Duodenal mucosa (tissue), 2 donors: ENCODE measurements around the gene MBOAT2.

ENCODE experiments used
- H3K27ac ChIP-seq: one replicate; pipeline ENCODE4 v1.7.0; 2013; ENCODE audit warnings: low read depth, low read length
- H3K27me3 ChIP-seq, 2 donors: one replicate each; pipeline ENCODE4 v1.7.0; 2013; ENCODE audit warnings: low read length in 2 of 2, control low read depth in 1 of 2; ENCODE audit not compliant: insufficient read depth in 2 of 2, control insufficient read depth in 1 of 2
- H3K36me3 ChIP-seq, 2 donors: one replicate each; pipeline ENCODE4 v1.7.0; 2013; ENCODE audit warnings: low read length in 2 of 2, control low read depth in 1 of 2; ENCODE audit not compliant: insufficient read depth in 2 of 2, control insufficient read depth in 1 of 2
- H3K4me1 ChIP-seq, 2 donors: one replicate each; pipeline ENCODE4 v1.7.0; 2013; ENCODE audit warnings: low read length in 2 of 2, control low read depth in 1 of 2; ENCODE audit not compliant: insufficient read depth in 2 of 2, control insufficient read depth in 1 of 2
- H3K4me3 ChIP-seq, 2 donors: one replicate each; pipeline ENCODE4 v1.7.0; 2013; ENCODE audit warnings: low read length in 2 of 2, low read depth in 1 of 2
- H3K9ac ChIP-seq, 2 donors: one replicate each; pipeline ENCODE4 v1.7.0; 2013; ENCODE audit warnings: low read length in 2 of 2, low read depth in 1 of 2
- H3K9me3 ChIP-seq, 2 donors: one replicate each; pipeline ENCODE4 v1.7.0; 2013; ENCODE audit warnings: low read length in 2 of 2, control low read depth in 1 of 2; ENCODE audit not compliant: control insufficient read depth in 1 of 2

MBOAT2 gene

DNA sequence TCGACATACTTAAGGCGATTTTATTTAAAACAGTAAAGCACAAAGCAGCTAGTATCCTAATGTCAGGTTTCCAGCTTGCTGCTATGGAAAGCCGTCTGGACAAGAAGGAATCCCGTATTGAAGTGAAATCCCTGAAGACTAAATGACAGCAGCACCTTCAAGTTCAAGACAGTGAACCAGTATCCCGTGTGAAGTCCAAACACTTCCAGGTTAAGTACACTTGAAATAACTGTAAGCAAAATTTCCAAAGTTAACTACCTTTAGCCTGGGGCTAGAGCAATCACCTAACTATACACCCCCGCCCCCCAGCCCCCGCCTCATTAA, 1.2 kb downstream of the MBOAT2 start:
- peaks cover 4 to 9% of the 10 kb centered on the region in 2 donors for H3K4me1 ChIP-seq
- no peak overlapping the region for H3K27ac ChIP-seq

DNA sequence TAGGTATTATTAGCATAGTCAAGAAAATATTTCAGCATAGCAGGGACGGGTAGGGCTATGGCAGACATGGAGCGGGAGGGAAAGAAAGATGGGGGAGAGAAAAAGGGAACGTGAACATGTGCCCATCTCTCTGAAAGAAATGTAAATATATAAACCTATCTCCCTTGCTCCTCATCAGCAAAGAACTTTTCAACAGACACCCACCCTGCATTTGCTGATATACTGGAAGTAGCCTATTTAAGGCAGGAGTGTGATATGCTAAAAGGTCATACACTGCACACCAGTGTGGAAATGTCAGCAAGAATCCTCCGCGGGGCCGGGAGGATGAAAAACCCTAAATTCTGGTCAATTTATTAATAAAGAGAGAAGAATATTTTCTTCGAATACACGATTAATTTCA, 1.7 kb downstream of the MBOAT2 start:
- Histone ChIP-seq H3K9me3 (no peaks in the 10 kb centered on the region), H3K4me3 (no peak overlapping the region), H3K27ac (no peak overlapping the region), H3K27me3 (peaks cover 0 to 9% of the 10 kb centered on the region in 2 donors), H3K36me3 (no peaks in the 10 kb centered on the region), H3K4me1 (peaks cover 4 to 9% of the 10 kb centered on the region in 2 donors), H3K9ac (no peak overlapping the region)

More for the DNA sequence above, 1.2 kb downstream of the MBOAT2 start:
- no peaks in the 10 kb centered on the region for H3K9me3 ChIP-seq
- no peaks in the 10 kb centered on the region for H3K36me3 ChIP-seq
- H3K27me3 ChIP-seq: peaks cover 0 to 9% of the 10 kb centered on the region in 2 donors
- H3K4me3 ChIP-seq: peak overlapping the region in 1 of 2 donors; percentile 53
- H3K9ac ChIP-seq: no peak overlapping the region

DNA sequence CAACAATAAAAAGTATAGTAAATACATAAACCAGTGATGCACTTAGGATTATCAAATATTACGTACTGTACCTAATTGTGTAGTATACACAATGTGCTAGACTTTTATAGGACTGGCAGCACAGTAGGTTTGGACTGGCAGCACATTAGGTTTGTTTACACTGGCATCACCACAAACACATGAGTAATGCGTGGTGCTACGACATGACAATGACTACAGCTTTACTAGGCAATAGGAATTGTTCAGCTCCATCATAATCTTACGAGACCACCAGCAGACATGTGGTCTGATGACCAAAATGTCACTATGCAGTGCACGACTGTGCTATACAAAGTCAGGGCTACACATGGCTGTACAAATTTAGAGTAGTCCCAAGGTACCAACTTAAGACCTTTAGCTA, 2.3 kb downstream of the MBOAT2 start:
- H3K36me3 ChIP-seq: no peaks in the 10 kb centered on the region
- no peak overlapping the region for H3K4me3 ChIP-seq
- H3K27me3 ChIP-seq: peaks cover 0 to 9% of the 10 kb centered on the region in 2 donors
- no peak overlapping the region for H3K27ac ChIP-seq
- H3K9ac ChIP-seq: no peak overlapping the region
- peaks cover 4 to 9% of the 10 kb centered on the region in 2 donors for H3K4me1 ChIP-seq
- H3K9me3 ChIP-seq: no peaks in the 10 kb centered on the region

DNA sequence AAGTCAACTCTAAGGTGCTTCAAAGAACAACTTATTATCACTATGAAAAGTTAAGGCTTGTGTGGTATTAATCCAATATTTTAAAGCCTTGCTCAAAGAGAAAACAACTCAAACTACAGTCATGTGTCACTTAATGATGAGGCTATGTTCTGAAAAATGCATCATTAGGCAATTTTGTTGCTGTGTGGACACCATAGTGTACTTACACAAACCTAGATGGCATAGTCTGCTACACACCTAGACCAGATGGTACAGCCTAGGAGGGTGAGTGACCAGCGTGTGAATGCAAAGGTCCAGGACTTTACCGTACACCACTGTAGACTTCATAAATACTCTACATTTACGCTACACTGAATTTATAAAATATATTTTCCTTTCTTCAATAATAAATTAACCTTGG, 3.0 kb downstream of the MBOAT2 start:
- H3K27ac ChIP-seq: no peak overlapping the region

DNA sequence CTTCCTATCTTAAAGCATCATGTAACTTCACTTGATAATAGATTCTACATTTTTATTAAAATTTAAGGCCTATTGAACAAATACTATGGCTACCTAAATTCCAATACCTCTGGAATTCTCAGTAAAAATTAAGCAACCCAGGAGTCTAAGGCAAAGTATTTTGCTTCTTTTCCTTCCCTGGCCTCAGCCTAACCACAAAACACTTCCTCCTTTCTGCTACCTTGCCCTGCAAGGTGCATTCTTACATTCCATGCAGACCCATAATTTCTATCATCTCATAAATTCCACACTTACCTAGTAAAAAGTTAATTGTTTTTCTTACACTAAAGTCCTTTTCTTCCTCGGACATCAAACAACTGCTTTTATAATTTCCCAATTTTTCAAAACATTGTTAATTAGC, 3.7 kb downstream of the MBOAT2 start:
- Histone ChIP-seq H3K9ac (no peak overlapping the region), H3K9me3 (no peaks in the 10 kb centered on the region), H3K36me3 (no peaks in the 10 kb centered on the region), H3K27ac (no peak overlapping the region), H3K27me3 (peaks cover 0 to 9% of the 10 kb centered on the region in 2 donors), H3K4me3 (no peak overlapping the region), H3K4me1 (peaks cover 4 to 9% of the 10 kb centered on the region in 2 donors)

More for the DNA sequence above, 3.0 kb downstream of the MBOAT2 start:
- Histone ChIP-seq H3K36me3 (no peaks in the 10 kb centered on the region), H3K4me1 (peaks cover 4 to 9% of the 10 kb centered on the region in 2 donors), H3K9ac (no peak overlapping the region), H3K9me3 (no peaks in the 10 kb centered on the region), H3K4me3 (no peak overlapping the region), H3K27me3 (peaks cover 0 to 9% of the 10 kb centered on the region in 2 donors)

DNA sequence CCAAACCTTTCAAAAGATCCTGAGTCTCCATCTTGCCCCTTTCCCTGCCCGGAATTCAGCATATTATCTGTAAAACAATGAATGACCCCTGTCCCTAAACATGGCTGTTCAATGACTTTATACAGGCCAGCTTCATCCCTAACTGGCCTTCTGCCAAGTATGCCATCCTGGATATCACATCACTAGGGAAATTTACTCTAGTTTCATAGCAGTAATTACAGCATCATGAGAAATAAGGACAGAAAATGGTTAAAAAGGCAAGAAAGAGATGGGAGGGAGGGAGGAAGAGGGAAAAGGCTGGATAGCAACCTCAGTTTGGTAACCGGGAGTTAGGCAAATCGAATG, 4.4 kb downstream of the MBOAT2 start:
- Histone ChIP-seq H3K9me3 (no peaks in the 10 kb centered on the region), H3K4me1 (peaks cover 4 to 5% of the 10 kb centered on the region in 2 donors), H3K4me3 (no peak overlapping the region), H3K27me3 (peaks cover 2 to 9% of the 10 kb centered on the region in 2 donors), H3K27ac (no peak overlapping the region), H3K36me3 (no peaks in the 10 kb centered on the region), H3K9ac (no peak overlapping the region)

DNA sequence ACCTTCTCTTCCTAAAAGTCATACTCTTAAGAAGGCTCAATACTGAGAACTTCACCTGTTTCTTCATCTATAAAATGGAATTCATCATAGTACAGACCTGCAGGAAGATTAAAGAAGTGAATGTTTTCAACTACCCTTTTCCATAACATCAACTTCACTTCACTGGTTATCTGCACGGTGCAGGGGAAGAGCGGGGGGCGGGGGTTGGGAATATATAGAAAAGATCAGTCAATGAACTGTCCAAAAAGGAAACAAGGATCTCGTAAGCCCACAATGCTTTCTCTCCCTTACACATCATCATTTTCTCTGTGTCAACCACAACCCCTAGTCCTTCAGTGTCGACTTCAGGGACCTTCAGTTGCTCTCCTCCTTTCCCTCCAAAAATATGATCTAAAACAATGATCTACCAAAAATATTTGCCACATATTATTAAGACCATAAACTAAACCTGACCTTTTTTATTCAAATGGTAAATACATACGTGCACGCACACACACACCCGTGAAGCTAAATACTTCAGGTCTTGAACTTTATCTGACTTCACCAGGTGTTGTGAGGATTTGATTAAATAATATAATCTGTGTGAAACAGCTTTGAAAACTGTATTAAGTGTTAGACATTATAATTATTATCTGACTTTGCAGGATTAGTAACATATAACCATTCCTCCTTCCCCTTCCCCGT, 4.9 kb downstream of the MBOAT2 start:
- no peak overlapping the region for H3K9ac ChIP-seq
- peaks cover 4 to 9% of the 10 kb centered on the region in 2 donors for H3K27me3 ChIP-seq
- H3K4me3 ChIP-seq: no peak overlapping the region
- H3K4me1 ChIP-seq: peaks cover 4 to 5% of the 10 kb centered on the region in 2 donors
- H3K27ac ChIP-seq: no peak overlapping the region
- no peaks in the 10 kb centered on the region for H3K36me3 ChIP-seq
- H3K9me3 ChIP-seq: no peaks in the 10 kb centered on the region

DNA sequence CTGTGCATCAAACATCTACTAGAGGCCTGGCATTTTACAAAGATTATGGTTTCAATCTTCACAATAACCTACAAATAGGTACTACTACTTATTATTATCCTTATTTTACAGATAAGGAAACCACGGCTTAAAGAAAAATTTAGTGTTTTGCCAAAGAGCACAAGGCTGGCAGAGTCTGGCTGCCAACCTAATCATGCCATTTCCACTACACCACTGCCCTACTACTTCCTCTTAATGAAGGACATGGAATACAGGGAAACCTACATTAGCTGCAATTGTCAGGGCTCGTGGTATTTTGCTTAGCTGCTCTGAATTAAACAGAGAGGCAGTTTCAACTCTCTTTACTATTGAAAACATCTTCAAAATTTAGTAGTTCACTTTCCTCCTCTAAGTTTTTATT, 5.9 kb downstream of the MBOAT2 start:
- Histone ChIP-seq H3K9ac (no peak overlapping the region), H3K9me3 (no peaks in the 10 kb centered on the region), H3K4me3 (no peak overlapping the region), H3K27ac (no peak overlapping the region), H3K4me1 (peaks cover under 1 to 3% of the 10 kb centered on the region in 2 donors), H3K27me3 (peaks cover 4 to 6% of the 10 kb centered on the region in 2 donors), H3K36me3 (no peaks in the 10 kb centered on the region)

DNA sequence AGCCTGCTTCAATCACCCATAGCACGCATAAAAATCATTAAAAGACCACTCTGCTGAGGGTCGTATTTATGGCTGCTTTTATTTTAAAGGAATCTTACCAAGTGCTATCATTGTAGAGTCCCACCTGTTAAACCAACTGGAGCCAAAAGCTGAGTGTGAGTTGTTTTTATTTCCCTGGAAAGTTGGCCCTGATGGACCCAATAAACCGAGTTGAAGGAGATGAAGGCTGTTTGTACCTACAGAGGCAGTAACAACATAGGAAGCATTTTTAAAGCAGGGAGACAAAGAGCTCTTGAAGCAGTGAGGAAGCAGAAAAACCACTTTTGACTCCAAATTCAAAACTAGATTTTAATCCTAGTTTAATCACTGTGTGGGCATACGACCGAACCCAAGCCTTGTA, 6.4 kb downstream of the MBOAT2 start:
- Histone ChIP-seq H3K27ac (no peak overlapping the region), H3K9me3 (no peaks in the 10 kb centered on the region)

DNA sequence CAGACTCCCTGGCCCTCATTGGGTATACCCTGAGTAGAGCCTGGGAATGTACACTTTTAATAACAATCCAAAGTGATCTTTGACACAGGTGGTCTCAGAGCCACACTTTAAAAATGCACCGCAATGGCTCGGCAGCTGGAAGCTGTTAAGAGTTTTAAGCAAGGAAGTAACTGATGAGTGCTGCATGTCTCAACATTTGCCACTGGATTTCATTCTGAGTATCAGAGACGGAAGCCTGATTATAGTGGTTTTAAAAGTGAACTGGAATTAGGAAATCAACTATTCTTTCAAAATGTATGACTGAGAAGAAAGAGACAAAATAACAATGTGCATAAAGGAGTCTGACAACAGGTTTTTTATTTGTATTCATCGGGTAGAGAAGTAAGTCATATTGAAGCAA, 7.5 kb downstream of the MBOAT2 start:
- H3K36me3 ChIP-seq: no peaks in the 10 kb centered on the region
- H3K27me3 ChIP-seq: peaks cover 0 to 4% of the 10 kb centered on the region in 2 donors
- no peaks in the 10 kb centered on the region for H3K4me1 ChIP-seq
- H3K4me3 ChIP-seq: no peak overlapping the region
- H3K9me3 ChIP-seq: no peaks in the 10 kb centered on the region
- H3K9ac ChIP-seq: no peak overlapping the region
- no peak overlapping the region for H3K27ac ChIP-seq

More for the DNA sequence above, 6.4 kb downstream of the MBOAT2 start:
- H3K27me3 ChIP-seq: peaks cover under 1 to 4% of the 10 kb centered on the region in 2 donors
- H3K9ac ChIP-seq: no peak overlapping the region
- H3K4me1 ChIP-seq: no peaks in the 10 kb centered on the region
- H3K4me3 ChIP-seq: no peak overlapping the region
- no peaks in the 10 kb centered on the region for H3K36me3 ChIP-seq
